Activated CD8-positive, alpha-beta T cell treated with anti-CD3 and anti-CD28 coated beads for 36 hours (primary cell): ENCODE results near the gene ADH4. TPM values are rescaled to one million over a fixed set of nuclear protein-coding genes. Genes with fewer than 3 reads are reported as not detected.

ENCODE experiments used
- ATAC-seq: fragments of 200-7000 bp; cut with Tn5 transposase; one replicate; pipeline ENCODE4 v1.10.0; 2021; ENCODE audit warnings: mild to moderate bottlenecking, moderate library complexity
- CTCF ChIA-PET: fragments of 350-600 bp; sonication (Branson Sonifier 250); formaldehyde crosslinking; loops from one replicate; lab custom pipeline; 2021; ENCODE audit warnings: antibody characterized with exemption; lab: Charles Lee
- POLR2A ChIA-PET: fragments of 350-600 bp; sonication (Branson Sonifier 250); formaldehyde crosslinking; loops from one replicate; lab custom pipeline; 2021; ENCODE audit warnings: antibody characterized with exemption; lab: Charles Lee
- DNase-seq: peaks from one replicate; pipeline ENCODE4 v3.0.0-alpha.2; 2020
- H3K27ac Mint-ChIP-seq: one replicate; pipeline ENCODE4 v1.8.0; 2021; ENCODE audit warnings: mild to moderate bottlenecking, mixed read lengths
- H3K27me3 Mint-ChIP-seq: one replicate; pipeline ENCODE4 v1.8.0; 2021; ENCODE audit warnings: mixed read lengths
- H3K36me3 Mint-ChIP-seq: one replicate; pipeline ENCODE4 v1.8.0; 2021; ENCODE audit warnings: low read depth, mixed read lengths
- H3K4me1 Mint-ChIP-seq: one replicate; pipeline ENCODE4 v1.8.0; 2021; ENCODE audit warnings: low read depth, mixed read lengths
- H3K4me3 Mint-ChIP-seq: one replicate; pipeline ENCODE4 v1.8.0; 2021; ENCODE audit warnings: mild to moderate bottlenecking, moderate library complexity, mixed read lengths
- H3K9me3 Mint-ChIP-seq: one replicate; pipeline ENCODE4 v1.8.0; 2021; ENCODE audit warnings: mixed read lengths
- CTCF ChIP-seq: fragments of 200-600 bp; IDR thresholded peaks from one replicate; pipeline ENCODE4 v1.8.0; 2022; ENCODE audit warnings: antibody characterized with exemption, mild to moderate bottlenecking
- intact Hi-C: fragments of 100-400 bp; cut with micrococcal nuclease; formaldehyde crosslinking; loops from one replicate; pipeline ENCODE4 v1.10.0; 2022
- total RNA-seq, 2 experiments: library from RNA; stranded (reverse); gene quantifications; one replicate each; pipeline ENCODE4 v1.2.3, GENCODE V29; 2021

ADH4 gene
- total RNA-seq, 2 experiments from 2014 or later, result not detected

GRCh38 chr4:99161373-99162099 is 17.4 kb upstream of the ADH4 start:
- Mint-ChIP-seq H3K4me3 (no peak overlapping the region), H3K27me3 (no peaks in the 10 kb centered on the region), H3K9me3 (no peaks in the 10 kb centered on the region), H3K27ac (no peak overlapping the region), H3K4me1 (no peaks in the 10 kb centered on the region), H3K36me3 (no peaks in the 10 kb centered on the region)
- no peak for TF ChIP-seq CTCF
- intact Hi-C loops, result no loop called here
- ATAC-seq (no peak), DNase-seq (no peak)
- POLR2A ChIA-PET, result no interaction called here
- CTCF ChIA-PET, result interaction anchor here (0.8 kb wide), 1 partner anchor 18 kb away, joined by 3 read pairs; the partner anchor contains the start of gene ADH4

DNA sequence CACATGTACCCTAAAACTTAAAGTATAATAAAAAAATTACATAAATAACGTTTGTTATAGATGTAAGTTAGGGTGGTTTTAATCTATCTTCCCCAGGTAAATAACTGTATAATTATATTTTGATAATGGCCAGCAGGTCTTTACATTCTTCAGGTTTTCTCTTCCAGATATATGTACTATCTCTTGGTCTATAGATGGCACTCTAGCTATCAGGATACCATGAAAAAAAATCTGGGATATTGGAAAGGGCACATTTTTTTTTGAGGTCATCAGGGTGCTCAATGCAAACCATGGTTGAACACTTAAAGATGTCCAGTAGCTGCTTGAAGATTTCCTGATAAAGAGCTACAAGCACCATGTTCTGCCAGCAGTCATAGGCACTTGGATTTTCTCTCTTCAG is 15.6 kb upstream of the ADH4 start:
- DNase-seq, result no peak
- ChIA-PET POLR2A (no interaction called here), CTCF (no interaction called here)
- H3K27me3 Mint-ChIP-seq, result no peaks in the 10 kb centered on the region
- no peaks in the 10 kb centered on the region for H3K36me3 Mint-ChIP-seq
- no peaks in the 10 kb centered on the region for H3K4me1 Mint-ChIP-seq
- H3K4me3 Mint-ChIP-seq, result no peak overlapping the region
- no peaks in the 10 kb centered on the region for H3K9me3 Mint-ChIP-seq
- no peak for ATAC-seq
- no peak for TF ChIP-seq CTCF
- intact Hi-C loops, result no loop called here
- H3K27ac Mint-ChIP-seq, result no peak overlapping the region

- ChIA-PET CTCF (no interaction called here), POLR2A (no interaction called here)
- ATAC-seq (no peak), DNase-seq (no peak)
- TF ChIP-seq CTCF, result no peak
- Mint-ChIP-seq H3K36me3 (no peaks in the 10 kb centered on the region), H3K4me3 (no peak overlapping the region), H3K27ac (no peak overlapping the region), H3K9me3 (no peaks in the 10 kb centered on the region), H3K4me1 (no peaks in the 10 kb centered on the region), H3K27me3 (no peaks in the 10 kb centered on the region)
- intact Hi-C loops, result no loop called here
Measured at GRCh38 chr4:99157478-99157935, 13.4 kb upstream of the ADH4 start.

GRCh38 chr4:99156992-99157391 is 12.9 kb upstream of the ADH4 start:
- no peaks in the 10 kb centered on the region for H3K27me3 Mint-ChIP-seq
- POLR2A ChIA-PET, result interaction anchor here (0.8 kb wide), 1 partner anchor 10 kb away, joined by 3 read pairs; no protein-coding TSS in a partner anchor
- no peaks in the 10 kb centered on the region for H3K9me3 Mint-ChIP-seq
- H3K36me3 Mint-ChIP-seq, result no peaks in the 10 kb centered on the region
- no peak for DNase-seq
- H3K27ac Mint-ChIP-seq, result no peak overlapping the region
- H3K4me3 Mint-ChIP-seq, result no peak overlapping the region
- TF ChIP-seq CTCF, result no peak
- H3K4me1 Mint-ChIP-seq, result no peaks in the 10 kb centered on the region
- CTCF ChIA-PET, result no interaction called here
- ATAC-seq, result no peak
- intact Hi-C loops, result no loop called here

- Mint-ChIP-seq H3K27me3 (no peaks in the 10 kb centered on the region), H3K4me3 (no peak overlapping the region), H3K27ac (no peak overlapping the region), H3K36me3 (no peaks in the 10 kb centered on the region), H3K9me3 (no peaks in the 10 kb centered on the region), H3K4me1 (peaks cover under 1% of the 10 kb centered on the region)
- intact Hi-C loops, result no loop called here
- CTCF ChIA-PET, result no interaction called here
- POLR2A ChIA-PET, result no interaction called here
- DNase-seq, result no peak
- ATAC-seq, result no peak
- no peak for TF ChIP-seq CTCF
Measured at GRCh38 chr4:99154658-99155342, 10.7 kb upstream of the ADH4 start.
